NCI-H2029 (cell line): ENCODE measurements around the gene SLC38A10.

Source experiments
- DNase-seq: peaks from one replicate; lab custom pipeline; 2025; lab: John Stamatoyannopoulos, UW

The SLC38A10 gene

DNA sequence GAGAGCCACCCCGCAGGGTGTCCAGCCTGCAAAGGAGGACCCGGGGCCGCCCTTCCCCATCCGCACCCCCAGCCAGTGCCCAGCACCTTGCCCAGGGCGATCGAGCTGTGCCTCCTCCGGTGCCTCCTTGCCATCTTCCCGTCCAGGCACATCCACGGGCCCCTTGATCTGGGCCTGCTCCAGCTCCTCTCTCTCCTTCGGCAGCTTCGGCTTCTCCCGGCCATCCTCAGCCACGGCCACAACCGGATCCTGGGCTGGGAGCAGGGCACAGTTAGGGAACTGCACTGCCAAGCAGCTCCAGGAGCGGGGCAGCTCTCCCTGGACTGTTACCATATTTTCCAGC is 42.1 kb downstream of the SLC38A10 start:
- no peak for DNase-seq

DNA sequence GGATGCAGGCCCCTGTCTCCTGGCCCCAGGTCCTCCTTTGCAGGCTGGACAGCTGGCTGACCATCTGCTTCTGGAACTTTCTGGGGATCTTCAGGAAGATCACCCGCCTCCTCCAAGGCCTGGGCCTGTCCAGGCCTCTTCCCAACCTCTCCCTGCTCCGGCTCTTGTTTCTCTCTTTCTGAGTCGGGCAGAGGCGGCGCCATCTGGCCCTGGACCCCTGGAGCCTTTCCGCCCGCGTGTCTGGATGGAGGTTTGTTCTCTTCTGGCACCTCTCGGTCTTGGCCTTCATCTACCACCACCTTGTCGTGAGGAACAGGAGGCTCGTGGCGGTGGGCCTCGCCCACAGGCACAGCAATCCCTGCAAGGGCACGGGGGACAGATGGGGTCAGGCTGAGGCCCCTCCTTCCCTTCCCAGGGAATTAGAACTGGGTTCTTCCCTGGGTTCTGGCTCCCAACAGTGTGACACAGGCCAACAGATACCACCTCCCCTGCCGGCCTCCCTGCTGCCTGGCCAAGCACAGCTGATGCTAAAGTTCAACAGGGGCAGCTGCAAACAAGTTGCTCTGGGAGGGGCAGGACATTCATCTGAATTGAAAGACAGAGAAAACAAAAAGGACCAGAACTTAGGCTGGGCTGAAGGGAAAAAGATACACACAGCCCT is 42.7 kb downstream of the SLC38A10 start:
- no peak for DNase-seq

DNA sequence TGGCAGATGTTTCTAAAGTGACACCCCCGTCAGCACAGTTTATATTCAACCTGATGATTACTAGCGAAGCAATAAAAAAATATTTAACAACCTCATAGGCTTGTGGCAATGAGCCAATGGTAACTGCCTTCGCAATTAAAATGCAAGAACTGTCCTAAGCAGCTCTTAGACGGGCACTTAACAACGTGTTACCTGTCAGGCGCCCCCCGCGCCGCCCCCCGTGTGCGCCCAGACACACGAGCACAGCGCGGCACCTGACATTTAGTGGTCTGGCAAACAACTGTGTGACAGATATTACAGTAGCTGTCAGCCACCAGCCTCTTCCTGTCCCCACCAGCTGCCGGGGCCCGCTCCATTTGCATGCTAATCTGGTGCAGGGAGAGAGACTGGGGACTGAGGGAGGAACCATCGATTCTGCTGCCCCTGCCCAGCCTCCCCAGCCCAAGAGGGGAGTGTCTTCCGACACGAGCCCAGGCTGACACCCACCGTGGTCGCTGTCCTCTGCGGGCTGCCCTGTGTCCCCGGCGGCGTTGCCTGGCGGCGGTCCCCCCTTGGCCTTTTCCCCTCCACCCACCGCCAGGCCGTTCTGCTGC is 43.3 kb downstream of the SLC38A10 start:
- DNase-seq: peak; percentile 88

DNA sequence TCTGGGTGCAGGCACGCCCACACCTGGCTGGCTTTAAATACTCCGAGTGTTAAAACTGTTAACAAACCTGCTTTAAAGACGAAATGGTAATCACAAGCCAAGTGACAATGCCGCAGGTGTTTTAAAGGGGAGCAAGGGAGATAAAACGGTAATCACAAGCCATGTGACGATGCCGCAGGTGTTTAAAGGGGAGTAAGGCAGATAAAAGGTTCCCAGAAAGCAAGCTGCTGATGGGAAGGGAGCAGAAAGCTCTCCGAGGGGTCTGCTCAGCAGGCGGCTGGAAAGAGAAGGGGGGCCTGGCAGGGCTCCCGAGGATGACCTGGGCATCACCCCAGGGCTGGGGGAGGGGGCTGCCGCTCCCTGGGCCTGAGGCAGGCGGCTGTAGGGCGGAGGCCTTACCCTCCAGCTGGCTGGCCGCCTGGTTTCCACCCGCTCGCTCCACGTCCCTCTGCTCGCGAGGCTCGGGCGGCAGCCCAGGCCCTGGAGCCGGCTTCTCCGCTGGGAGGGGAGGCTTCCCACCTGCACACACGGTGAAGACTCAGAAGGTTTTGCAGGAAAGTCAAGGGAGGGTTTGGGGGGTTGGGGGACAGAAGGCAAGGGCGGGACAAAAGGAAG is 43.9 kb downstream of the SLC38A10 start:
- DNase-seq: peak; percentile 88

DNA sequence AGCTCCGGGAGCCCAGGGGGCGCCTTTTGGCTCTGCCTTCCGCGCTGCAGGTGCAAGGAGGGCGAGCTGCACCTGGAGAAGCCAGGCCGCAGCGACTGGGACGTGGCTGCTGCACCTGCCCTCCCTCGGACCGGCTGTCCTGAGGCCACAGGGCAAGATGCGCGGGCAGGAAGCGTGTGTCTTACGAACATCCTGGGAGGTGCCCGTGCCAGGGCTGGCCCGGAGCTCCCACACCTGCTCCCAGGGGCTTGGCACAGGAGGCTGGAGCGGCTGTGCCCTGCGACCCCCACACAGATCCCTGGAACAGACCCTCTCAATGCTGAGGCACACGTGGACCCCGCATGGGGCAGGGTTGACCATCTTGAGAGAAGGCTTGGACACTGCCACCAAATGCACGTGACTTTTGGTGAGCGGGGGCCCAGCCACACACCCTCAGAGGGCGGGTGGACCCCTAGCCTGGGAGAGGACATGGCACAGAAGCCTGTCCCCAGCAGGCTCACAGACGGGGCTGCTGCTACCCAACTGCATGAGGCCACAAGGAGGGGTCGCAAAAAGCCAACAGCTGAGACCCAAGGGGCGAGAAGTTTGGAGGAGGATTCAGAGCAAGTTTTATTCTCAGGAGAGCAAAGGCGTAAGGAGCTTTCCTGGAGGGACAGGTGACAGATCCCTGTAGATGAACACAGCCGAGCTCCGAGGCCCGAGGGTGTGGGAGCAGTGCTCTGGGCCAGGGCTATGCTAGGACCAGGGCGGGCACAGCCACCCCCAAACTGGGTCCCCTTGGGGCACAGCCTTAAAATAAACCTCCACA is 44.6 kb downstream of the SLC38A10 start:
- no peak for DNase-seq

DNA sequence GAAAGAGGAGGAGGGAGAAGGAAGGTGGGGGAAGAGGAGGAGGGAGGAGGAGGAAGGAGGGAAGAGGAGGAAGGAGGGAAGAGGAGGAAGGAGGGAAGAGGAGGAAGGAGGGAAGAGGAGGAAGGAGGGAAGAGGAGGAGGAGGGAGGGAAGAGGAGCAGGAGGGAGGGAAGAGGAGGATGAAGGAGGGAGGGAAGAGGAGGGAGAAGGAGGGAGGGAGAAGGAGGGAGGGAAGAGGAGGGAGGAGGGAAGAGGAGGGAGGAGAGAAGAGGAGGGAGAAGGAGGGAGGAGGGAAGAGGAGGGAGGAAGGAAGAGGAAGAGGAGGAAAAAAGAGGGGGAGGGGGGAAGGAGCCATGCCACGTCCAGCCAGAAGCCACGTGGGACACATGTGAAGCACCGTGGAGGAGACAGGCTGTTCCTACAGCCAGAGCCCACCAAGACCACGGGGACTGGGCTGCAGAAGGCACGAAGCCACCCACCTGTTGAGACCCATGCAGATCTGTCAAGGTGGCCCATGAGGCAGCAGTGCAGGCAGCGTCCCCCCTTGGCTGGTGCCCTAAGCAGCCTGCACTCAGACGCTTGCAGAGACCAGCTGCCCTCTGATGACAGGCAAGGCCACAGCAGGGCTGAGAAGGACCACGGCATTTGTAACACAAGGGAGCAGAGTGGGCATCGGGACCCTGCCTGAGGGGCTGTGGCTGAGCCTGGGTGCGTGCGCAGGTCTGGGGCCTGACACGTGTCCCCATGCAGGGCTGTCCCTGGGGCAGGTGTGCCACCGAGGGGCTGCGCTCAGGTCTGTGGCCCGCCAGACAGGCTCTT is 45.7 kb downstream of the SLC38A10 start:
- no peak for DNase-seq

DNA sequence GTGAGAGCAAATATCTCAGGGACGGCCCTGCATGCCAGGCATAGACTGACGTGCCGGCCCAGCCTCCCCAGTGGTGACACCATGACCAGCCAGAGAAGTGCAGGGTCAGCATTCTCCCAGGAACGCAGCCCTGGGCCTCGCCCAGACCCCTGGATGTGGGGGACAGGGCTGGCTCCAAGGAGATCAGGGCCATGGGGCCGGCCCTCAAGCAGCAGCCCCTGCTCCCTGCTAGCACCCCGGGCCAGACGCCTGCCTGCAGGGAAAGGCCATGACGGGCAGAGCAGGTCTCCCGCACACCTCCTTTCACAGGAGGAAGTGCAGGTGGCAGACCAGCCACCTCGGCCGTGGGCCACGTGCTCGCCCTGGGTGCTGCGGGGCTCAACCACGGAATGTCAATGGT is 46.5 kb downstream of the SLC38A10 start:
- no peak for DNase-seq

DNA sequence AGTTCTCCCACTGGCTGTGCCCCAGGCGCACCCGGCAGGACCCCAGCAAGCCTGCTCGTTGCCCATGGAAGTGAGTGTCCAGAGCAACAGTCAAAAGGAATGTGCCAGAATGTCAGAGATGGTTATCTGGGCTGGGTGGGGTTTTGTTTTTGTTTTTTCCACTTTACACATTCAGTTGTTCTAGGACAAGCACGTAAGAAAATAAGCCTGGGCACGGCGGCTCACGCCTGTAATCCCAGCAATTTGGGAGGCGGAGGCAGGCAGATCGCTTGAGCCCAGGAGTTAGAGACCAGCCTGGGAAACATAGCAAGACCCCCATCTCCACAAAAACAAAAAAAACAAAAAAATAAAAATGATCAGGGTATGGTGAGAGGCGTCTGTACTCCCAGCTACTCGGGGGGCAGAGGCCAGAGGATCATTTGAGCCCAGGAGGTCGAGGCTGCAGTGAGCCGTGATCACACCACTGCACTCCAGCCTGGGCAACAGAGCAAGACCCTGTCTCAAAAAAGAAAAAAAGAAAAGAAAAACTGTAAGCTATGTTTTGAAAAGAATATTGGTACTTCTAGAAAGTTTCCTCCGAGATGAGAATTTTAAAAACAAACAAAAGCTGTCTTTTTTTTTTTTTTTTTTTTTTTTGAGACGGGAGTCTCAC is 47.6 kb downstream of the SLC38A10 start:
- DNase-seq: no peak

DNA sequence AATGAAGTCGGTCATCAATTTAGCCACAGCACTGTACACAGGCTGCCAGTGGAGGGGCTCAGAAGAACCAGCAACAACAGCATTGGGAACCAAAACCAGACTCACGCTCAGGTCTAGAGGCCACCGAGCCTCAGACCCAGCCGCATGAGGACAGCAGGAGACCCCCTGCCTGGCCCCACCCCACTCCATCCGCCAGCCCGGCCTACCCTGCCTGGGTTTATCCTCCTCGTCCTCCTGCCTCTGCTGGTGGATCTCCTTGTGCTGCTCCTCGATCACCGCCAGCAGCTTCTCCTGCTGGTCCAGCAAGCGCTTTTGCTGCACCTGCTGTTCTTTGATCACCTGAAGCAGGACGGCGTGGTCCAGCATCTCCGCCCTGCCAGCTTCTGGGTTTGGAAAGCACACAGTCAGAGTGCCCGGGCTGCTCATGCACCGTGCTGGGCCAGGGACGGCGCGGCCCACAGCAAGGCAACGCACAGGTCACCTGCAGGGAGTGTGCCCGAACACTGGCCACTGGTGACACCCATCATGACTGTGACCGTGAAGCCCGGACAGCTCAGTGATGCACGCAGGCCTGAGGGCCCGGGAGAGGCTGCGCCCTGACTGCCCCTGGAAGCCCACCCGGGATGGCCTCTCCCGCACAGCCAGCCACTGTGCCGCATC is 48.3 kb downstream of the SLC38A10 start:
- no peak for DNase-seq

DNA sequence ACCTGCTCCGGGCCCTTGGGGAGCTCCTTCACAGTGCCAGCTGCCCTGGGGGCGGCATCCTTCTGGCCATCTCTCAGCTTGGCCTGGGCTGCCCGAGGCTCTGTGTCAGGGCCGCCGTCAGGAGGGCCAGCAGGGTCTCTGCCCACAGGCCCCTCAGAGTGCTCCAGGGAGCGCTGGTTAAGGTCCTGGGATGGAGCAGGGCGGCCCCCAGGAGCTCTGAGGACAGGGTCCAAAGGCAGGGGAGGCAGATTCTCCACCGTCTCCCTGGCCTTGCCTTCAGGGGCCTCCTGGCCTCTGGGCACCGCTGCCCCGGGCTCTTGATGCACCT is 48.8 kb downstream of the SLC38A10 start:
- DNase-seq: no peak

DNA sequence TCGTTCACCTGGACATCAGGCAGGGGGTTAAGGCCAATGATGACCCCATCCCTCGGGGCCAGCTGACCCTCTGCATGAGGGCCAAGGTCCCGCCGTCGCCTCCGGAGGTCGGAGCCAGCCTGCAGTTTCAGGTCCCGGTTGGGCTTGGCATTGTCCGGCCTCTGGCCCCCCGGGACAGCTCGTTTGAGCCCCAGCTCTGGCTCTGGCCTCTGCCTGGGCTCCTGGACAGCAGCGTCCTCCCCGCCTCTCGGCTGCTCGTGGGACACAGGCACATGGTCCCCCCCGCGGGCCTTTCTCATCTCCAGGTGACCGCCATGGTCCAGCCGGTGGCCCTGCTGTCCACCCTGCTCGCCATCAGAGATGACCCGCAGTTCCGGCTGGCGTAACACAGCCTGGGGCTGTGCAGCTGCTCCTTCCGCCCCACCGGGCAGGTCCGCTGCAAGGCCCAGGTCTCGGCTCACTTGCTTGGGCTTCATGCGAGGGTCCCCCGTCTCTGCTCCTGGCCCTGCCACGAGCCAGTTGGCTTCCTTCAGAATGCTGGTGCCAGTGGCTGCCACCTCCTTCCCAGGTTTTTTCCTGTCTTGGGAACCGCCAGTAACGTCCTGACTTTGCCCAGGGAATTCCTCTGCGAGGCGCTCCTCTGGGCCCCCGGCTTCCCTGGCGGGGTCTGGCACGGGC is 49.3 kb downstream of the SLC38A10 start:
- no peak for DNase-seq

DNA sequence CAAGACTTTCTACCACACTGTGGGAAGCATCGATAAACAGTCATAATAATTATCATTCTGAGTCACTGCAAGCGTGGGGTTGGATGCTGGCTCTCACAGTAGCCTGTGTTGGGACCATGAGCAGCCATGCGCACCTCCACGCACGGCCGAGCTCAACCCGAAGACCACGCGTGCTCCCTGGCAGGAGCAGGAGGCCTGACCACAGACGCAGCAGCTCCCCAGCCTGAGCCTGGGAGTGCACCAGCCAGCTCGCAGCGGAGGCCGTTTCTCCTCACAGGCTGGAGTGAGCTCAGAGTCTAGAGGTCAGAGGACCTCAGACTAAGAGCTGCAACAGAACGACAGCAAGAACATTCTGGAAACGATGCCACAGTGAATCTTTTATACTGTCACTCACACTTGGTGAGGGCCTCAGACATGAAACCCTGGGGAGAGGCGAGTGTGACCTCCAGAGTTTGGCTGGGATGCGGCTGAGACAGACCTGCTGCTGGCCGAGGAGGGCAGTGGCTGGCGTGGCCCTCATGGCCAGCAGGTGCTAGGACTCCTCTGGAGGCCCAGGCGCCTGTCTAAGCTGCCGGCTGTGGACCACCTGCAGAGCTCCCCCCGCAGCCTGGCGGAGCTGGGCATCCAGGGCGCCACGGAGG is 50.0 kb downstream of the SLC38A10 start:
- no peak for DNase-seq

DNA sequence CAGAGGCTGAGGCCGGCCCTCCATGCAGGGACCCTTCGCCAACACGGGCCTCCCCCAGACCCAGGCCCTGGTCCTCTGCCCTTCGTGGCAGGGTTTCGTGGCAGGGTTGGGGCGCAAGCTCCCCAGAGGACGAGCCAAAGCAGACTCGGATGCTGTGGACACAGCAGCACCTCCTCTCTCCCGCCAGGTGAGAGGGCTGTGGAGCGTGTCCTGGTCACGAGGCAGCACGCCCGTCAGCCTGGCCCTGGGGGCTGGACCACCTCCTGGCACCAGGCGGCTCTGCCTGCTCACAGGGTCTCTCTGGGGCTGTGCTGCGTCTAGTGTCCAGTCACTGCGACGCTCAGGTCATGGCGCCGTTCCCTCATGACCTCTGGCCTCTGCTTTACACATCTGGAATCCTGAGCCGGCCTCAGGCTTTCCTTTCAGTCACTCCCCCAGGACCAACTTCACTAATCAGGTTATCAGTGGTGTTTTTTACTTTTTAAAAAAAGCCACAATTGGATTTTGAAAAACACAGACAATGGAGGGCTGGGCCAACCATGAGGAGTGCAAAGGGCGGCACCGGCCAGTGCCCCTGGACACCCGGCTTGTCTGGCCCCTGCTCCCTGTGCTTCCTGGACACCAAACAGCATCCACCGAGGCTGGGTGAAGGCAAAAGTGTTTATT is 50.6 kb downstream of the SLC38A10 start:
- no peak for DNase-seq

DNA sequence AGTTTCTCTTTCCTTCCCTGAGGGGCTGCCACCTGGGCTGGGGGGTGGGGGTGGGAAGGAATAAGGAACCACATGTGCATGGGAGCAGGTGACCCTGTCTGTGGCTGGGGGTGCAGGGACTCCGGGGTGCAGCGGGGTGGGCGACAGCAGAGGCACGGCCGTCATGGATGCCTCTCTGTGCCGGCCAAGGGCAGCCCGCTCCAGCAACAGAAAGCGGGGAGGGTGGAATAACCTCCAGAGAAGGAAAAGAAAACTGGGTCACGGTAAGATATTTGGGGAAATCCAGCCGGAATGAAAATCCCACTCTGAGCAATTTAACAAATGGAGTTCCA is 51.8 kb downstream of the SLC38A10 start:
- DNase-seq: no peak

DNA sequence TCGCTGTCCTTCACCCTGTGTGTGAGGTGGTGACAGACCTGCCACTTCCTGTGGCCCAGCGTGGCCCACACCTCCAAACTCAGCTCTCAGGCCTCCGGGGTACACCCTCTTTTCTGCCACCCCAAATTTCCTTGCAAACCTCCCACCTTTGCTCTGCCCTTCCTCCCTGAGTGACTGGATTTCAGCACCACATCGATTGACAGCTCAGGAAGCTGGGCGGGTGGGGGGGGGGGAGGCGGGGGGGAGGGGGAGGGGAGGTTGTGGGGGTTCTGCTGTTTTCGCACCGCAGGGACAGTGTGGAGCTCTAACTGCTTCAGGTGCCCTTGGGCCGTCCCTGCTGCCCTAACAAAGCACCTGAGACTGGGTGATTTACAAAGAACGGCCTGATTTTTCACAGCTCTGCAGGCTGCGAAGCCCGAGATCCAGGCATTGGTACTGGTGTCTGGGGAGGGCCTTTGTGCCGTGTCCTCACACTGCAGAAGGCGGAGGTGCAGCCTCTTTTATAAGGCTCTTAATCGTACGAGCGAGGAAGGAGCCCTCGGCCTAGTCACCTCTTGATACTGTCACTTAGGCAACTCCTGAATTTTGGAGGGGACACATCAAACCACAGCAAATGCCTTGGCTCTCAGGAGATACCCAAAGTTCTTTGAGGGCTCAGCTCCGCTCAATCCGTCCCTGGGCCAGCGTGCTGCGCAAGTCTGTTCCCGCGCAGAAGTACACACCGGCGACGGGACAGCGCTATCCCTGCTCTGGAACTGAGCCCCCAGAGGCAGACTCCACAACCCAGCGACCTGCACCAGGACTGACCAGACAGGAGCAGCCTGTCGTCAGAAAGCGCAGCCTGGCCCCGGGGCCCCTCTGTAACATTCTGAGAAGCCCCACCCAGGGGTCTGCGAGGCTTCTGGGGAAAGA is 52.4 kb downstream of the SLC38A10 start:
- no peak for DNase-seq

DNA sequence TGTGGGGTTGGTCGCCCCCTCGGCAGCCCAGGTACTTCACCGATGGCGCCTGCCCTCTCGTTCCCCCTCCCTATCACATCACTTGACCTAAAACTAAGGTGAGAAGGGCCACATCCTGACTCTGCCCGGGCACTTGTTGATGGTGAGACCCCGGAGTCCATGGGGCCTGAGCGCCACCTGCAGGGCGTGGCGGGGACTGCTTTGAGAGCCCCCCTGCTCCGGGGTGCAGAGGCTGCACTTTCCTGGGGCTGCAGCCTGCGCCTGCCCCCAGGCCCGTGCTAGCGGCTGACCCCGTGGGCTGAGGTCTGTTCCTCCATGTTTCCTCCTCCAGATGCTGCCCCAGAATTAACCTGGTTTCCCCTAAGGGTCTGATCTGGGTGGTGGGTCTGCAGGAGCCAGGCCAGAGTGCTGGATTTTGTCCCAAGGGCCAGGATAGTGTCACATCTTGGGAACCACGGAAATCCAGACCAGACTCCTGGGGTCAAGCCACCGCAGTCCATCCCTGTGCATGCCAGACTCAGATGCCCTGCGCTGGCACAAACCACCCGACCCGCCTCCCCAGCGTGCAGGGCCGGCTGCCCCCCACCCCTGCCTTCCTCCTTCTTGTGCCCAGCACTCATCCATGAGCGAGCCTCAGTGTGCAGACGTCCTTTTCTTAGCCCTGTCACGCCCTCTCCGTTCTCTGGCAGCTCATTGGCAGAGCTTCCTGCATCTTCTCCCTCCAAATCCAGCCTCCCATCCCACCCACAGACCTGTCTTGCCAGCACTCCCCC is 53.3 kb downstream of the SLC38A10 start:
- no peak for DNase-seq

DNA sequence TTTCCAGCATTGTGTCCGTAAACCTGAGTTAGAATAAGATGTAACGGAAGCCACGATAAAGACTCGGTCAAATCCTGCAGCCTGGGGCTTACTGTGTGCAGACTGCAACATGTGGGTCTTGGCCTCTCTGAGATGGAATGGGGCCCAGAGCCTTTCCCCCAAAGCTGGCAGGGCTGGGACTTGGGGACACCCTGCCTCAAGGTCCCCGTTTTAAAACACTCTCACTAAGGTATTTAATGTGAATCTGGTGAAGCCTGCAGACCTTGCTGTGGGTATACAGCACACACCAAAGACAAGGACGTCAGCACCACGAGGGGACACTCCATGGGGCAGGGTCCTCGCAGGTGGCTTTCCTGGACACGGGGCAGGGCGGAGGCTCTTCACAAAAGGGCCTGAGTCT is 53.9 kb downstream of the SLC38A10 start:
- DNase-seq: no peak

DNA sequence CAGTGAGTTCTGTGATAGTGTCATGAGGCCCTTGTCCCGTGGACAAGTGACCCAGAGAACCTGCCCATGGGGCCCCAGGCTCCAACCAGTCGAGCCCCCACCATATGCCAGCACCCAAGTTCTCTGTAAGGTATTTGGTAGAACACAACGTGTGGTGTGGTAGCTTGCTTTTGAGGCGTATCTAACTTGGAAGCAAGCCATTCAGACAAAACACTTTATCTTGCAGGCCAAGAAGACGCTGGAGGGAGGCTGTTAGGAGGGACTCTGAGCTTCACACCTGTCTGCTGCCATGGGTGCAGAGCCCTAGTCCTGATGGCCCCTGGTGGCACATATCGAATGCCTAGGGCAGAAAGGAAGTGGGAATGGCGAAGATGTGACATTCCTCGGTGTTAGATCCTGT is 54.3 kb downstream of the SLC38A10 start:
- no peak for DNase-seq
